ENCODE data around the gene STON2. TPM values are rescaled to one million over a fixed set of nuclear protein-coding genes. Genes with fewer than 3 reads are reported as not detected.
"Not testable (repeated sequence)": the region's sequence is repeated elsewhere in the genome, so short reads cannot be mapped to it uniquely, and the experiment has no call there.

The STON2 gene
- polyA plus RNA-seq, 3 donors, result 45.5 to 49.7 (median 46.4) TPM

GRCh38 chr14:81273961-81274575 is 126.1 kb downstream of the STON2 start:
- DNase-seq (ENCODE audit: low read depth in 3 of 3, low spot score in 2 of 3), result no peak

GRCh38 chr14:81273521-81273920 is 126.6 kb downstream of the STON2 start:
- DNase-seq (ENCODE audit: low read depth in 3 of 3, low spot score in 2 of 3), result no peak

- DNase-seq (ENCODE audit: low read depth in 3 of 3, low spot score in 2 of 3), result no peak
Observed at GRCh38 chr14:81272317-81272716, 127.8 kb downstream of the STON2 start.

GRCh38 chr14:81269979-81270375 is 130.1 kb downstream of the STON2 start:
- no peak for DNase-seq (ENCODE audit: low read depth in 3 of 3, low spot score in 2 of 3)

DNA sequence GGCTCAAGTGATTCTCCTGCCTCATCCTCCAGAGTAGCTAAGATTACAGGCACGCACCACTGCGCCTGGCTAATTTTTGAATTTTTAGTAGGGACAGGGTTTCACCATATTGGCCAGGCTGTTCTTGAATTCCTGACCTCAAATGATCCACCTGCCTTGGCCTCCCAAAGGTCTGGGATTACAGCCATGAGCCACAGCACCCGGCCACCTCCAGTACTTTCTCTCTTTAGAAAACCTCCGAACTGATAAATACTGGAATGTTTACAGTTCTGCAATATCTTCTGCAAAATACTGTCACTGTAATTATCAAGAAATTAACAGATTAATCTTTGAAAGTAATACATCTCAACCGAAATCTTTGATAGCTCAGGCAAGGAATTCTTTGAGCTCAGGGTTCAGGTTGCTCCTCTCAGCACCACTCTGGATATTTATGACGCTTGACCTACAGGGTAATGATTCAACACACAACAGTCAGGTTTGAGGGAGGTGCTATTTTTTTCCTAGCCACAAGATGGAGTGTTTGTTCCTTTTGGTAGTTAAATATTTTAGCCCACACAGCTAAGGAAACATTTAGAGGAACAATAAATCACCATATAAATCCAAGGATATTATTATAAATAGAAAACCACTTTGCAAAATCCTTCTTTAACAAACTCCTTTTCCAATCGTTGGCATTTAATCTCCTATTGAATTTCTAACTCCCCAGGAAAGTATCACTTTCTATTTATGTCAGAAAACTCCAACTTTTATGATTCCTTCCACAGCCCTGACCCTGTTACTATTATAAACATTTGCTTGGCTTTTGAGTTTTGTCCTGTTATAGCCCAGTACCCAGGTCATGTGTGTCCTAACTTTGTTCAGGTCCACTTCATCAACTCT is 130.8 kb downstream of the STON2 start:
- DNase-seq (ENCODE audit: low read depth in 3 of 3, low spot score in 2 of 3), result peak; percentile 53 to 80 (median 55)

DNA sequence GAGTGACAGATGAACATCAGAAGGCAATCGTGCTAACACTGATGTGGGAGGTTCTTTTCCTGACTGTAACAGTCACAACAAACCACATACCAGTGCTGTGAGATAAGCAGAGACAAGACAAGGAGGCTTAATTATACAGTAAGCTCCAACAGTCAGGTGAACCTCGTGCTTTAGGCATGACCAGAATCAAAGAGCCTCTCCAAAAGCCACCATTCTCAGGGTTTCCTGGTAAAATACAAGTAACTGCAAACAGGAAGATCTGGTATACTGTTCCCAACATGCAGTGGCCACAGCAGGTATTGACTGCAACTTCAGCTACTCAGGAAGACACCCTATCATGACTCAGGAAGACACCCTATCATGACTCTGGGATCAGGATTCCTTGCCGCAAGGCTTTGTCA is 132.1 kb downstream of the STON2 start:
- no peak for DNase-seq (ENCODE audit: low read depth in 3 of 3, low spot score in 2 of 3)

DNA sequence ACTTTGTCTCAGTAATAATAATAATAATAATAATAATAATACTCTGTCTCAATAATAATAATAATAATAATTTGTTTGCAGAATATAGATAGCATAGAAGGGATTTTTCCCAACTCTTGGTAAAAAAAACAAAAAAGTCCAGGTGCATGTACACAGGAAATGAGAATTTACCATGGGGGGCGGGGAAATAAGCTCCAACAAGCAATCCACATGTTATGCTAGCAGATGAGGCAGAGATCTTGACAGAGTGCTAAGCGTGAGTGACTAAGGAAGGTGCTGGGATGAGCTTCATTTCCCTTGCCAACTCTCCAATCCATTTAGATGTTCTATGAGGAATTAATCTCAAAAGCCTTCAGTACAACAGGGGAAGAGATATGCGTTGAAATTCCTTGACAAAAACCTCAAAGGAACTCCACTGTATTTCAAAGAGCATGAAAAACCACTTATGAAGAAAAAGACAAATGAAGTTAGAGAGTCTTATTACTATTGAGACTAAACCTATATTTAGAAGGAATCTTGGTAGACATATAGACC is 134.4 kb downstream of the STON2 start:
- no peak for DNase-seq (ENCODE audit: low read depth in 3 of 3, low spot score in 2 of 3)

DNA sequence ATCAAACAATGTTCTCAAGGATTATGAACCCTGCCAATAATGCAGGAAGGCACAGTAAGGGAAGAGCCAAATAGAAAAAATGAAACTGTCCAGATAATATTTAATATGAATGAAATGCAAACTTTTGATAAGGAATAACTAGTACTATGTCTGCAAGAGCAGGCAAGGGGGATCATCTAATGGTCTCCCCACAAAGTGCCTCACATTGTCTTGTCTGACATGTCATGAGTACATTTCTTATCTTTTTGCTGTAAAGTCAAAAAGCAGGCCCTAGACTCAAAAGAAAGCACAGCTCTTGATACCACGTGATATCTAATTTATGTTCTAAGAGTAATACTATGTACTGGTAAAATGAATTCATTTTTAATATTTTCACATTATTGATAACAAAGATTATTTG is 135.5 kb downstream of the STON2 start:
- no peak for DNase-seq (ENCODE audit: low read depth in 3 of 3, low spot score in 2 of 3)

- DNase-seq (ENCODE audit: low read depth in 3 of 3, low spot score in 2 of 3), result no peak
Observed at GRCh38 chr14:81263777-81264410, 136.2 kb downstream of the STON2 start.

GRCh38 chr14:81261176-81261575 is 138.9 kb downstream of the STON2 start:
- no peak for DNase-seq (ENCODE audit: low read depth in 3 of 3, low spot score in 2 of 3)

DNA sequence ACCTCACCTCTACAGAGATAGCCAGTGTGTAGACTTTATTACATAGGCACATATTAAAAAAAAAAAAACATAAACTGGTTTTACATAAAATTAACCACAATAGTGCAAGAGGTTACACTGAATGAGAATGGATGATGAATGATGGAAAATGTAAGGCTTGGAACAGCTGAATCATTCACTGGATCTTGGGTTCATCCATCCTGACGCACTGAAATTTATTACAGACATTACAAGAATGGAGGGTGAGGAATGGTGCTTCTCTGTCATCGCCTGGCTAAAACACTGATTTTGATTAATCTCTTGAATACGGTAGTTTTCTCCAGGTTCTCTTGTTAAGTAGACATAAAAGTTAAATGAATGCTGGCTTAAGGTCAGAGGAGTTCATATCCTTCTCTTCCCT is 139.4 kb downstream of the STON2 start:
- no peak for DNase-seq (ENCODE audit: low read depth in 3 of 3, low spot score in 2 of 3)

DNA sequence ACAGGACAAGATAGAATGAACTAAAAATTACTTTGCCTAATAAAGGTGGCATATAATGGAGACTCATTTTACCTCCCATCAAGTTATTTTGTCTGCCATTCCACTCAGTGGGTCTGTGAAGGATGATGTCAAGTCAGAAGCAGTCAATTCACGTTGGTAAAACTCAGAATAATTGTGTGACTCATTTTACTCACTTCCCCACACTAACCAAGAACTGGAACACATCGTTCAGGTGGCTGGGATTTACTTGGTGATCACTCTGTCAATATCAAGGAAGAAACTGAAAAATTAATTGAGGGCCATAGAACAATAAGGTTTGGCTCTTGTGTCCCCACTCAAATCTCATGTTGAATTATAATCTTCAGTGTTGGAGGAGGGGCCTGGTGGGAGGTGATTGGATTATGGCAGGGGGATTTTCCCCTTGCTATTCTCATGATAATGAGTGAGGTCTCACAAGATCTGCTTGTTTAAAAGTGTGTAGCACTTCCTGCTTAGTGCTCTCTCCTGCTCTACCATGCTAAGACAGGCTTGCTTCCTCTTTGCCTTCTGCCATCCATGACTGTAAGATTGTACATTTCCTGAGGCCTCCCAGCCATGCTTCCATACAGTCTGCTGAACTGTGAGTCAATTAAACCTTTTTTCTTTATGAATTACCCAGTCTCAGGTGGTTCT is 143.7 kb downstream of the STON2 start:
- no peak for DNase-seq (ENCODE audit: low read depth in 3 of 3, low spot score in 2 of 3)

DNA sequence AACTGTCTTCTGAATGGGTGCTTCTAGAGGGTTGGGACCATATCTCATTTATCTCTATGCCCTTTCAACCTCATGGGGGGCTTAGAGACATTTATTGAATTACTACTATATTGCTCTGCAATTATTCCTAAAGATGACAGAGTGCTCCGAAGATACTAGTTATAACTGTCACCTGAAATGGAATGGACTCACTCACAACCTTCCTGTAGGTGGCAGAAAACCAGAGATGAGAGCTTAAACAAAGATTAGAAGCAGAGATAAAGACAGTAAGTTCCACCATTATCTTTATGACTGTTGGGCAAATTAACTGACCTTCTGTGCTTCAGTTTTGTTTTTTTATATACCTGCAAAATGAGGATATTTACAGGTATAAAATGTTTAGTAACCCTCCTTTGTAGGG is 147.8 kb downstream of the STON2 start:
- DNase-seq (ENCODE audit: low read depth in 3 of 3, low spot score in 2 of 3), result no peak

GRCh38 chr14:81247271-81247766 is 152.8 kb downstream of the STON2 start:
- no peak for DNase-seq (ENCODE audit: low read depth in 3 of 3, low spot score in 2 of 3)

DNA sequence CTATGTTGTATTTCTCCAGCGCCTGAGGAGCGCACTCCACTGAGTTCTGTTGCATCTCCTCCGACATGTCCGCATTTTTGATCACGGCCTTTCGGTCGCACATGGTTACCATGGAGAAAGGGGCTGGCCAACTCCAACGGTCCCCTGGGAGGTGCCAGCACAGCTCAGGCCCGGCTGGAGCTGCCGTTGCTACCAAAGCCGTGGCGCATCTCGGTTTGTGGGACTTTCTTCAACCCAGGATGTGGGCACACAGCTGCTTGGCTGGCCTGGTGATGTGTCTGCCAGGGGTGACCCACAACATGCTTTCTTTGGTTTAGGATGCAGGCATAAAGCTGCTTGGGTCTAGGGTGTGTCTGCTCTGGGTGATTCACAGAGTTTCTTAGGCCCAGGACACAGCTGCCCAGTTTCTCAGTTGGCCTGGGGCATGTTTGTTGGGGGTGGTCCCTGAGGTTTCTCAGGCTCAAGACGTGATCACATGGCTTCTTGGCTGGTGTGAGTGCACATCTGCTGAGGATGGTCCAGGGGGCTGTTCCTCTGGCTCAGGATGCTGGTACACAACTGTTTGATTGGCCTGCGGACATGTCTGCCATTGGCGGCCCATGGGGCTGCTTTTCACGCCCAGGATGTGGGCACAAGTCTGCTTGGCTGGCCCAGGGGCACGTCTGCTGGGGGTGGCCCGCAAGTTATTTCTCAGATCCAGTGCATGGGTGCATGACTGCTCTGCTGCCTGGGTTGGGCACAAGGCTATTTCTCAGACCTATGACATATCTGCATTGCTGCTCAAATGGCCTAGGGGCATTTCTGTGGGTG is 153.5 kb downstream of the STON2 start:
- DNase-seq (ENCODE audit: low read depth in 3 of 3, low spot score in 2 of 3), result no peak

DNA sequence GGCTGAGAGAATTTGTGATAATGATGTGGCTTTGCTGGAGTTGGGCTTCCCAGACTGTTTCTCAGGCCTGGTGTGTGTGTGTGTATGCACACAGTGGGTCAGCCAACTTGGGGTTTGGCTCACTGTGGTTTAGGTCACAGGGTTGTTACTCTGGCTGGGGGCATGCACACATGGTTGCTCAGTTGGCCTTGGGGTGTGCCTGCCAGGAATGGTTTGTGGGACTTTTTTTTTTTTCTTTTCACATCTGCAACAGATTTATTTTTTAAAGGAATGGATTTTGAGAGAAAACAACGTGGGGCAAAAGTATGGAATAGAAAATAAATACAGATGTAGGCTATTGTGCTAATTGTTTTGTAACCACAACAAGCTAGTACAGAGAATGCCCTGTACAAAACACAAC is 154.4 kb downstream of the STON2 start:
- no peak for DNase-seq (ENCODE audit: low read depth in 3 of 3, low spot score in 2 of 3)

DNA sequence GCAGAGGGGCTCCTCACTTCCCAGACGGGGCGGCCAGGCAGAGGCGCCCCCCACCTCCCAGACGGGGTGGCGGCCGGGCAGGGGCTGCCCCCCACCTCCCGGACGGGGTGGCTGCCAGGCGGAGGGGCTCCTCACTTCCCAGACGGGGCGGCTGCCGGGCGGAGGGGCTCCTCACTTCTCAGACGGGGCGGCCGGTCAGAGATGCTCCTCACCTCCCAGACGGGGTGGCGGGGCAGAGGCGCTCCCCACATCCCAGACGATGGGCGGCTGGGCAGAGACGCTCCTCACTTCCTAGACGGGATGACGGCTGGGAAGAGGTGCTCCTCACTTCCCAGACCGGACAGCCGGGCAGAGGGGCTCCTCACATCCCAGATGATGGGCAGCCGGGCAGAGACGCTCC is 155.7 kb downstream of the STON2 start:
- DNase-seq (ENCODE audit: low read depth in 3 of 3, low spot score in 2 of 3), result not testable (repeated sequence)

GRCh38 chr14:81243499-81243898 is 156.6 kb downstream of the STON2 start:
- DNase-seq (ENCODE audit: low read depth in 3 of 3, low spot score in 2 of 3), result no peak

DNA sequence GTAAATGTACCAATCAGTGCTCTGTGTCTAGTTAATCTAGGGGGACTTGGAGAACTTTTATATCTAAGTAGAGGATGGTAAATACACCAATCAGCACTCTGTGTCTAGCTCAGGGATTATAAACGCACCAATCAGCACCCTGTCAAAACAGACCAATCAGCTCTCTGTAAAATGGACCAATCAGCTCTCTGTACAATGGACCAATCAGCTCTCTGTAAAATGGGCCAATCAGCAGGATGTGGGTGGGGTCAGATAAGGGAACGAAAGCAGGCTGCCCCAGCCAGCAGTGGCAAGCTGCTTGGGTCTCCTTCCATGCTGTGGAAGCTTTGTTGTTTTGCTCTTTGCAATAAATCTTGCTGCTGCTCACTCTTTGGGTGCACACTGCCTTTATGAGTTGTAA is 163.3 kb downstream of the STON2 start:
- DNase-seq (ENCODE audit: low read depth in 3 of 3, low spot score in 2 of 3), result not testable (repeated sequence)

GRCh38 chr14:81236138-81236537 is 164.0 kb downstream of the STON2 start:
- DNase-seq (ENCODE audit: low read depth in 3 of 3, low spot score in 2 of 3), result no peak

All from right renal cortex interstitium (tissue), 3 donors.